Body of pancreas (tissue), 4 donors: ENCODE measurements around the gene LRRC37B.

ENCODE experiments used
- POLR2A ChIP-seq, 3 donors: fragments of 450-650 bp; IDR thresholded peaks; one replicate each; pipeline ENCODE4 v1.6.1; 2016; ENCODE audit warnings: antibody characterized with exemption in 3 of 3, mild to moderate bottlenecking in 2 of 3
- TF ChIP-seq, protein P1 (sequence below), 7 experiments: fragments of 450-650 bp in 4 of 7; fragments of 200-600 bp in 3 of 7; sonication (generic) in 3 of 7; IDR thresholded peaks; one replicate each; pipeline ENCODE4 v1.5.1; 2016 to 2019; ENCODE audit warnings: antibody characterized with exemption in 7 of 7

DNA sequence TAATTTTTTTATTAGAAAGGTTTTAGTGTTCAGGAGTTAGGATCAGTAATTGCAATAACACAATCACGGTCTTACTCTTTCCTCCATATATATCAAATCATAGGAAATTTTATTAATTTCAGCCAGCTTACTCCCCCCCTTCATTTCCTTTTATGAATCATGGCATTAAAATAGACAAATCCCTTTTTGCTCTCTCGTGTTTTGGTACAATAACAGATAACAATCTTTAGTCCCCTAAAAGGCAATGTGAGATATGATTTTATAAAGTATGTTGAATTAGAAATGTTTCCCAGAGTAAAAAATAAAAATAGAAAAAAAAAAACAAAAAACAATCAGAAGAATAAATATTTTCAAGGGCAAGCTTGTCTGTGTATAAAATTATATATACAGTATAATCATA is 92.5 kb downstream of the LRRC37B start:
- TF ChIP-seq, protein P1, sequence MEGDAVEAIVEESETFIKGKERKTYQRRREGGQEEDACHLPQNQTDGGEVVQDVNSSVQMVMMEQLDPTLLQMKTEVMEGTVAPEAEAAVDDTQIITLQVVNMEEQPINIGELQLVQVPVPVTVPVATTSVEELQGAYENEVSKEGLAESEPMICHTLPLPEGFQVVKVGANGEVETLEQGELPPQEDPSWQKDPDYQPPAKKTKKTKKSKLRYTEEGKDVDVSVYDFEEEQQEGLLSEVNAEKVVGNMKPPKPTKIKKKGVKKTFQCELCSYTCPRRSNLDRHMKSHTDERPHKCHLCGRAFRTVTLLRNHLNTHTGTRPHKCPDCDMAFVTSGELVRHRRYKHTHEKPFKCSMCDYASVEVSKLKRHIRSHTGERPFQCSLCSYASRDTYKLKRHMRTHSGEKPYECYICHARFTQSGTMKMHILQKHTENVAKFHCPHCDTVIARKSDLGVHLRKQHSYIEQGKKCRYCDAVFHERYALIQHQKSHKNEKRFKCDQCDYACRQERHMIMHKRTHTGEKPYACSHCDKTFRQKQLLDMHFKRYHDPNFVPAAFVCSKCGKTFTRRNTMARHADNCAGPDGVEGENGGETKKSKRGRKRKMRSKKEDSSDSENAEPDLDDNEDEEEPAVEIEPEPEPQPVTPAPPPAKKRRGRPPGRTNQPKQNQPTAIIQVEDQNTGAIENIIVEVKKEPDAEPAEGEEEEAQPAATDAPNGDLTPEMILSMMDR (IDR thresholded peaks at IDR 0.05): no peak
- TF ChIP-seq POLR2A (IDR thresholded peaks at IDR 0.05): no peak
